Measurements from ENCODE around the gene NECTIN1. TPM values are rescaled to one million over a fixed set of nuclear protein-coding genes. Genes with fewer than 3 reads are reported as not detected.

The NECTIN1 gene
- total RNA-seq, 1 donor from 2014 or later = 85.3 TPM

GRCh38 chr11:119617340-119617713, 111.7 kb downstream of the NECTIN1 start:
- Histone ChIP-seq H3K27me3 (ENCODE audit: control insufficient read depth, insufficient read depth, low read length) (no peaks in the 10 kb centered on the region), H3K4me3 (ENCODE audit: low read depth, low read length) (no peak overlapping the region), H3K36me3 (ENCODE audit: control insufficient read depth, insufficient read depth, low read length) (no peaks in the 10 kb centered on the region)
- FAIRE-seq (no peak), DNase-seq (ENCODE audit: low read depth) (no peak)
- TF ChIP-seq CTCF (IDR thresholded peaks at IDR 0.05; ENCODE audit: insufficient read depth, low read length, severe bottlenecking) = no peak

GRCh38 chr11:119616586-119617339, 112.2 kb downstream of the NECTIN1 start:
- no peak for FAIRE-seq
- Histone ChIP-seq H3K36me3 (ENCODE audit: control insufficient read depth, insufficient read depth, low read length) (no peaks in the 10 kb centered on the region), H3K4me3 (ENCODE audit: low read depth, low read length) (no peak overlapping the region), H3K27me3 (ENCODE audit: control insufficient read depth, insufficient read depth, low read length) (no peaks in the 10 kb centered on the region)
- no peak for TF ChIP-seq CTCF (IDR thresholded peaks at IDR 0.05; ENCODE audit: insufficient read depth, low read length, severe bottlenecking)
- no peak for DNase-seq (ENCODE audit: low read depth)

GRCh38 chr11:119615882-119616196, 113.2 kb downstream of the NECTIN1 start:
- FAIRE-seq = no peak
- no peak for DNase-seq (ENCODE audit: low read depth)
- Histone ChIP-seq H3K36me3 (ENCODE audit: control insufficient read depth, insufficient read depth, low read length) (no peaks in the 10 kb centered on the region), H3K27me3 (ENCODE audit: control insufficient read depth, insufficient read depth, low read length) (no peaks in the 10 kb centered on the region), H3K4me3 (ENCODE audit: low read depth, low read length) (no peak overlapping the region)
- TF ChIP-seq CTCF (IDR thresholded peaks at IDR 0.05; ENCODE audit: insufficient read depth, low read length, severe bottlenecking) = no peak

GRCh38 chr11:119615003-119615881, 113.8 kb downstream of the NECTIN1 start:
- no peak for TF ChIP-seq CTCF (IDR thresholded peaks at IDR 0.05; ENCODE audit: insufficient read depth, low read length, severe bottlenecking)
- H3K27me3 ChIP-seq (ENCODE audit: control insufficient read depth, insufficient read depth, low read length) = no peaks in the 10 kb centered on the region
- FAIRE-seq (peak; percentile 73), DNase-seq (ENCODE audit: low read depth) (peak; percentile 90)
- no peaks in the 10 kb centered on the region for H3K36me3 ChIP-seq (ENCODE audit: control insufficient read depth, insufficient read depth, low read length)
- no peak overlapping the region for H3K4me3 ChIP-seq (ENCODE audit: low read depth, low read length)

GRCh38 chr11:119614222-119615002, 114.6 kb downstream of the NECTIN1 start:
- no peaks in the 10 kb centered on the region for H3K36me3 ChIP-seq (ENCODE audit: control insufficient read depth, insufficient read depth, low read length)
- FAIRE-seq (no peak), DNase-seq (ENCODE audit: low read depth) (no peak)
- H3K4me3 ChIP-seq (ENCODE audit: low read depth, low read length) = no peak overlapping the region
- no peak for TF ChIP-seq CTCF (IDR thresholded peaks at IDR 0.05; ENCODE audit: insufficient read depth, low read length, severe bottlenecking)
- H3K27me3 ChIP-seq (ENCODE audit: control insufficient read depth, insufficient read depth, low read length) = no peaks in the 10 kb centered on the region
